SH-SY5Y (cell line): ENCODE measurements around the gene MYO1C.

ENCODE experiments used
- GATA2 ChIP-seq: IDR thresholded peaks from 2 replicates; pipeline ENCODE4 v1.6.1; 2011; ENCODE audit warnings: mild to moderate bottlenecking, low read depth, low read length
- GATA3 ChIP-seq: IDR thresholded peaks from 2 replicates; pipeline ENCODE4 v1.6.1; 2011; ENCODE audit warnings: low read depth, mild to moderate bottlenecking, low read length, moderate library complexity

The MYO1C gene

GRCh38 chr17:1469231-1469852 is 23.1 kb downstream of the MYO1C start:
- TF ChIP-seq GATA3 (no peak), GATA2 (no peak)

- TF ChIP-seq GATA2 (no peak), GATA3 (no peak)
Observed at GRCh38 chr17:1467898-1468492, 24.5 kb downstream of the MYO1C start.

DNA sequence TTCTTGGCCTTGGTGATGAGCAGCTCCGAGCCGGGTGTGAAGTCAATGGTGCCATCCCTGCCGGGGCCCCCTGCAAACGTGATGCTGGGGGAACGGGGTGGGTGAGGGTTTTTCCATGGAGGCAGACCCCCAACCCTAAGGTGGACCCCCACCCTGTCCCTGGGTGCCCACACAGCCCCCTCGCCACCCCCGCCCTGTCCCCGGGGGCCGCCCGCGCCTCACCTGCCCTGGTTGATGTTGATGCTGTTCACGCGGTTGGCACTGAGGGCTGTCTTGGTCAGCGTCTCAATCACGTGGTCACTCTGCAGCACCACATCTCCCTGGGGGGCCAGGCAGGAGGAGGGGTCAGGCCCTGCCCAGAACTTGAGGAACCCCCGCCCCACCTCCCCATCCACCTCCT is 25.2 kb downstream of the MYO1C start:
- TF ChIP-seq GATA3: no peak
- no peak for TF ChIP-seq GATA2

GRCh38 chr17:1464186-1464585 is 28.3 kb downstream of the MYO1C start:
- TF ChIP-seq GATA2 (no peak), GATA3 (no peak)

GRCh38 chr17:1462164-1463112 is 30.0 kb downstream of the MYO1C start:
- no peak for TF ChIP-seq GATA2
- TF ChIP-seq GATA3: no peak

DNA sequence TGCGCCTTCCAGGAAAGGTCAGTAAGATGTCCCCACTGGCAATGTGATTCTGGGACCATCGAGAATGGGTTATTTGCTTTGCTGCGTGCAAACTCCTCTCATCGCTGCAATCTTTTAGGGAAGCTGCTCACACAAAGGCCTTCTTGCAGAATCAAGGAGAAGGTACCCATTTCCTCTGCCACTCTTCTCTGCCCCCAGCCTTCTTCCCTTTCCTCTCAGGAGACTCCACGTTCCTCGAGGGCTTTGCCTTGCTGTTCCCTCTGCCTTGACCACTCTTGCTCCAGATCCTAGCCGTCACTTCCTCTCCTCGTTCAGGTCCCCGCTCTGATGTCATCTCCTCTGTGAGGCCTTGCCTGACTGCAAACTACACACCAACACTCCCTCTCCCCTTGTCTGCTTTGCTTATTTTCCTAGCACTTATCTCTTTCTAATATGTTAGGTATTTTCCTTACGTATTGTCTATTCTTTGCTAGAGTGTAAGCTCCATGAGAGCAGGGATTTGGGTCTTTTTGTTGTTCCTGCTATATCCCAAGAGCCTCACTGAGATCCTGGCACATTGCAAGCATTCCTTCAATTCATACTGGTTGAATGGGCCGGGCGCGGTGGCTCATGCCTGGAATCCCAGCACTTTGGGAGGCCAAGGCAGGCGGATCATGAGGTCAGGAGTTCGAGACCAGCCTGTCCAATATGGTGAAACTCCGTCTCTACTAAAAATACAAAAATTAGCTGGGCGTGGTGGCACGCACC is 31.1 kb downstream of the MYO1C start:
- TF ChIP-seq GATA3 (no peak), GATA2 (no peak)

DNA sequence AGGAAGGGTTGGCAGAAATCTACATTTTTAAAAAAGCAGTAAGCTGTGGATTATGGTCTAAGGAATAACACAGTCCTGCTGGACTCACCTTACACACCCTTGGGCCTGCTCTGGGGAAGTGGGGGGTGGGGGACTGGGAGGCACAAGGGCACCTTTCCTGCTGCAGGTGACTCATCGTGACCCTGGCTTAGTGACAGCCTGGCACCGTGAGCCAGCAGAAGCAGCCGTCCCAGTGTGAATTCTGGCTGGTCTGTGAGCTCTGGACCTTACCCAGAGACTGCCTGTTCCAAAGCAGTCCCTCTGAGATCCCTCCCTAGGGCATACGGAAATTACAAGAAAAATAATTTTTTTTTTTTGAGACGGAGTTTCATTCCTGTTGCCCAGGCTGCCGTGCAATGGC is 32.3 kb downstream of the MYO1C start:
- TF ChIP-seq GATA2 (no peak), GATA3 (no peak)

- no peak for TF ChIP-seq GATA2
- TF ChIP-seq GATA3: no peak
Observed at GRCh38 chr17:1455797-1456599, 36.5 kb downstream of the MYO1C start, which contains the start of gene CRK. Gene CRK, minus strand, starts transcription at chr17:1456232. Its CDS starts 115 bp downstream, at chr17:1456117.

- no peak for TF ChIP-seq GATA2
- TF ChIP-seq GATA3: no peak
Observed at GRCh38 chr17:1455291-1455796, 37.1 kb downstream of the MYO1C start.

GRCh38 chr17:1454541-1454940 is 37.9 kb downstream of the MYO1C start:
- no peak for TF ChIP-seq GATA2
- TF ChIP-seq GATA3: no peak

DNA sequence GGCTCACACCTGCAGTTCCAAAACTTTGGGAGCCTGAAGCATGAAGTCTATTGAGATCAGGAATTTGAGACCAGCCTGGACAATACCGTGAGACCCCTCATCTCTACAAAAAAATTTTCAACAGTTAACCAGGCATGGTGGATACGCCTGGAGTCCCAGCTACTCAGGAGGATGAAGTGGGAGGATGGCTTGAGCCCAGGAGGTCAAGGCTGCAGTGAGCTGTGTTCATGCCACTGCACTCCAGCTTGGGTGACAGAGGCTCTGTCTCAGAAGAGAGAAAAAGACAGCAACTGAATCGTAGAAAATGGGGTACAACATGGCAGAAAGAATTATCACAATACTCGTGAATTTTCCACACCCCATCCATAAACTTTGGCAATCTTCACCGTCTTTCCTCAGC is 39.6 kb downstream of the MYO1C start:
- TF ChIP-seq GATA2 (no peak), GATA3 (no peak)

- TF ChIP-seq GATA3 (no peak), GATA2 (no peak)
Observed at GRCh38 chr17:1449412-1449967, 43.0 kb downstream of the MYO1C start.

GRCh38 chr17:1447052-1447451 is 45.4 kb downstream of the MYO1C start:
- TF ChIP-seq GATA3 (no peak), GATA2 (no peak)
